Measurements from ENCODE around the gene SSBP3.
A peak's percentile ranks its signal among the peaks of the same experiment; 100 is the strongest.

SSBP3 gene

DNA sequence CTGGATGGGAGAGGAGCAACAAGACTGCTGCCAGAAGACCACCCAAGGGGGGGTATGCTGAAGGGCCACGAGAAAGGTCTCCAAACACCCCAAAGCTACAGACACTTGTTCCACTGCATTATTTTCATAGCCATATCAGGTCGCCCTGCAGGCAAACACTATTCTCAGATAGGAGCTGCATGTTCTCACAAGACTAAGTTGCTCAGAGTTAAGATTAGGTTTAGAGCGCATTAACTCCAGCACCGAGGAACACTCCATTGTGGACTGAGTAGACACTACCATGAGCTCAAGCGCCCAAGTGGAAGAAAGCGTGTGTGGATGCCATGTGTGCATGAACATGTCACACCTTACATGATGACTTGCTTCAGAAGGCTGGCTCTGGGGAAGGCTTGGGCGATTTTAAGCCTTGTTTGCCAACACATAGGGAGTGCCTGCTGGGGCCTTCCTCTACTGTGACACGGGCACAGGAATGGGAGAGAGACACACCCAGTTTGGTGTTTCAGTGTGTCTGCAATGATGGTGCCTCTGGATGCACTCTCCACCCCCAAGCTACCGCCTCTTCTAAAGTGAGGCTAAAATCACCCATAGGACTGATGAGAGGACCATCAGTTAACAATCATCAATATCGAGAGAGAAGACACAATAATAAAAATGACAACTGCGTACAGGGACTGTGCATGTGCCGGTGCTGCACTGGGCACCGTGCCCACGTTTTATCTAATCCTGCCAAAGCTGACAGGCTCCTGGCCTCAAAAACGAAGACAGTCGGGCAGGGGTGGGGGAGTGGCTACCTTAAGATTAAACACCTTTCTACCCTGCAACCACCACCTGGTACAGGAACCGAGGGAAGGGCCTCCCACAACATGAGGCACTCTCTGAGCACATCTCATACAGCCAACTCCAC is 34.9 kb downstream of the SSBP3 start:
- no peak for DNase-seq (ENCODE audit: low spot score)

DNA sequence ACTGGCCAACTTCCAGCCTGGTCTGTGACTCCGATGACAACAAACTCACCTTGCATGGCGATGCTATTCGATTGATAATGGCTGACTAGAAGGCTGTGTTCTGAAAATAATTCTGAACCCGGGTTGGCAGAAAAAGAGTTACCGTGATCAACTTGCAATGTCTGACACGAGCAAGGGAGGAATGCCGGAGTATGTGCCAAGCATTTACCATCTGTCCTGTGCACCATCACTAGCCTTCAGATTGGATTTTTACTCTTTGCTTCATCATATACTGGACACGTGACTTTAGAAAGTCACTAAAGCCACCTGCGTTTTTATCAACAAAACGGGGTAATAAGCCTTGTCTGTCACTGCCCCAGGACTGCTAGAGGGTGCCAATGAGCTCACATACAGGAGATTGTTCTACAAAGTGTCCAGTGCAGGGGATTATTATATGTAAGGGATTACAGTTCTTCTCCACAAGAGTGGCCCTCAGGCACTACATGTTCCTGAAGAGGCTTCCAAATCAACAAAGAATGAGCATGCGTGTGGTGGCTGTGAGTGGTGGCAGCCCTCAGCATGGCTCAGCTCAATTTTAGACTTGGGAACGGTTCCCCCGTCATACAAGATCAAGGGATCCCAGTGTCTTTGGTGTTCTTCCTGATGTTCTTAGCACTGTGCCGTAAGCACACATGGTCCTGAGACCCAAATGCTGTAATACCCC is 35.8 kb downstream of the SSBP3 start:
- DNase-seq (ENCODE audit: low spot score), result no peak

DNA sequence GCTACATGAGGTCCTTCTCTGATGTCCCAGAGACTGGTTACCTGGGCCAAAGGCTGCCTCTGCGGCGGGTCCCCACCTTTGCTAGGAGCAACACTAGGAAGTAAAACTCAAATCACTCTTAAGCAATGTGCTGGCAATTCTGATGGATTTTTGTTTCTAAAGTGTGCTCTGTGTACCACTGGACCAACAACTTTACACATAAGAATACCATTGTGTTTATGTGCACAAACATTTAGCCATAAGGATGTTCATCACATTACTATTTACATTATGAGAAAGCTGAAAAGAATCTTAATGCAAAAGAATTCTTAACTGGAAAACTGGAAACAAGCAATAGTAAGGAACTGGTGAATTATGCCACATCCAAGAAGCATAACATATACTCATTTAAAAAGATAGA is 38.6 kb downstream of the SSBP3 start:
- no peak for DNase-seq (ENCODE audit: low spot score)

DNA sequence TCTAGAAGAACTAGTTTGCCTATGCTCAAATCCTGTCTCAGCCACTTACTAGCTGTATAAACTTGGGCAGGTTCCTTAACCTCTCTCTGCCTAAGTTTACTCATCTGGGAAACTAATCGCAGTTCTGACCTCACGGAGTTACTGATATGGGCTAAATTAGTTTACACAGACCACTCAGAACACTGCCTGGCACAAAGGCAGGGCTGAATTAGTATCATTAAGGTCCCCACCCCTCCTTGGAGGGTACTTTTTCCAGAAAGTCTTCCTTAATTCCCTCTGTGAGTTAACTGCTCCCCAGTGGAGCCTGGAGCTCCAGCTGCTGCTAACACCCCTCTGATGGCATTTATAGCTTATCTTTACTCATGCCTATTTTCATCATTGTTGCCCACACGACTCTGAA is 40.3 kb downstream of the SSBP3 start:
- DNase-seq (ENCODE audit: low spot score), result no peak

DNA sequence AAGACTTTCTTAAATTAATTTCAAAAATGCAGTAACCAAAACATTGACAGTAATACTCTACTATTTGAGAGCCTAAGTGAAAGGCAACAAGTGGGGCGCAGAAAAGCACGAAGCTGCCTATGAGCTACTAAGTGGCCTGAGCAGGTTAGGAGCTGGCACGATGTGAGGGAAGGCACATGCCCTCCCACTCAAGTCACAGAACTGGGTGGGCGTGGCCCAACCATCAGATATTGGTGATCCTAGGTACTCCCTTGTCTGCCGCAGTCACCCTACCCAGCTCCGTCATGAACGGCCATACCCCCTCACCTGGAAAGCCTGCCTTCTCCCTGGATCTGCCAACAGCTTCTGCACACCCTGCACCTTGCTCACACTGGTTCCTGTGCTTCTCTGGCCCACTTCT is 40.8 kb downstream of the SSBP3 start:
- no peak for DNase-seq (ENCODE audit: low spot score)

DNA sequence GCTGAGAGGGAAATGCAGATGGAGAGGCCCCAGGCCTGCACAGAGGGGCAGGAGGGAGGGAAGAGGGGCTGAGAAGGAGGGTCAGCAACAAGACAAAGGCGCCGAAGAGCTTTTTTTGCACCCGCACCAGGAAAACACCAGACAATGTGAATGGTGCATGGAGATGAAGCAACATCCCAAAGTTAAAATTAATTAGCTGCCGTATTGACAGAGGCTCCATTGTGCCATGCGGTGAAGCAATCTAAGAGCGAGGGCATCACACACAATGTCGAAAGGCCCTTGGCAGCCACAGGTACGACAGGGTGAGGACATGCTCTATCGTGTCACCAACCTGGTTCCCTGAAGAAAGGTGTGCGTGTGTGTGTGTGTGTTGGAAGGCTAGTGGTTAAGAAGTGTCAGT is 41.2 kb downstream of the SSBP3 start:
- peak; percentile 31 for DNase-seq (ENCODE audit: low spot score)

DNA sequence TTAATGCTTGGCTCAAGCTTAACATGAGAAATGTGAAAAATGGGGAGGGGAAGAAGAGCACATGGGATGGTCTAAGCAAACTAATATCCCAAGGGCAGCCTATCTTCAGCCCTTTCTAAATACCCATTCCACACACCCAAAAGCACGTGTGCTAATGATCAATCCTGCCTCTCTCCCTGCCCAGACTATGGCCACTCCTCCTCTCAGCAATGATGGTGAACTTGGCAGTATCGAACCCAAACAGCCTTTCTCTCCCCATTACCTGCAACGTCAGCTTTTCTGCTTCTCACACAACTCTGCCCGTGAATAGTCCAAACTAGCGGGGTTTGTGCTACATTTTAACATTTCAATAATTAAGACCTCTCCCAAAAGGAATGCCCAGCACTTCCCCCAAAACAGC is 41.6 kb downstream of the SSBP3 start:
- DNase-seq (ENCODE audit: low spot score), result no peak

DNA sequence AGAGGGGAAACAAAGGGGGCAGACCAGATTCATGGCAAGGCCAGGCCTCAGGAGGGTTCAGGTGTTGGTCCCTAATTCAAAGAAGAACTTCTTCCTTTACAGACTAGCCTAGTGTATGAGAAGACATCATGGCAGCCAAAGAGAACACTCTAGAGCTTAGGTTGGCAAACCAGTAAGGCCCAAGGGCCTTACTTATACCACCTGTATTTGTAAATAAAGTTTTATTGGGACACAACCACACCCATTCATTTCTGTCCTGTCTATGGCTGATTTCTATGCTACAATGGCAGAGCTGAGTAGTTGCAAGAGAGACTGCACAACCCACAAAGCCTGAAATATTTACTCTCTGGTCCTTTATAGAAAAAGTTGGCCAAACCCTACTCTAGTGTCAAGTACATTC is 42.3 kb downstream of the SSBP3 start:
- DNase-seq (ENCODE audit: low spot score), result no peak

DNA sequence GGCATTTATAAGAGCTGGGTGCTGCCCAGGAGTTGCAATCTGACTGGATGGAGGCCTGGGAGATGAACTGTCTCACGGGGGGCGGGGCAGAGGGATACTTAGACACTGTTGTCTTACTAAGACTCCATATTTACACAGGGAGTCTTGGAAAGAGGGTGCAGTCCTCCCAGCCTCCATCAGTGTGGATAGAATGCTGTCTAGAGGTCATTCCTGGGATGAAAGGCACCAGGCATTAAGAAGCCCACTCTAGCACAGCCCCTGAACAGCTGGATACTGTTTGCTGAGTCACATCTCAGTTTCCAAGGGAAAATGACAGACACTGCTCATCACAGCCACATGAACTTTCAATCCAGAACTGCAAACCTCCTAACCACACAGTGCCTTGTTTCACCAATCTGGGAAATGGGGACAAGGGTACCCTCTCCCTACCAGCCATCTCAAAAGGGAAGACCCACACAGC is 43.3 kb downstream of the SSBP3 start:
- DNase-seq (ENCODE audit: low spot score), result no peak

DNA sequence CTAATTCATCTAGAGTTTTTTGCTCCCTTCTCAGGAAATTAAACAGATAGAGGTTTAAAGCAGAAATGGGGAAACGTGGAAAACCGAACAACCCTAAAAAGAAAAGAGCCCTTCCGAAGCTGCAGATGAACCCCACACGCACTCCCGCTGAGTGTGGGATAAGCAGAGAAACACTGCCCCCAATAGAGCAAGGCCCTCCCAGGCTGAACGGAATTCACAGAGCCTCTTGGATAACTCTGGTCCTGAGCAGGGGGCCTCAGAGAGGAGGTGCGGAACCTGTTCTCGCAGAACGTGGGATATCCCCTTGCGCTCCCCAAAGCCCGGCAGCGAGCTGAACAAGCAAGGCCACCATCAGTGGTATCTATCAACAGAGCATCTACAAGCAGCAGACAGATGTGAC is 44.9 kb downstream of the SSBP3 start:
- DNase-seq (ENCODE audit: low spot score), result peak; percentile 59

DNA sequence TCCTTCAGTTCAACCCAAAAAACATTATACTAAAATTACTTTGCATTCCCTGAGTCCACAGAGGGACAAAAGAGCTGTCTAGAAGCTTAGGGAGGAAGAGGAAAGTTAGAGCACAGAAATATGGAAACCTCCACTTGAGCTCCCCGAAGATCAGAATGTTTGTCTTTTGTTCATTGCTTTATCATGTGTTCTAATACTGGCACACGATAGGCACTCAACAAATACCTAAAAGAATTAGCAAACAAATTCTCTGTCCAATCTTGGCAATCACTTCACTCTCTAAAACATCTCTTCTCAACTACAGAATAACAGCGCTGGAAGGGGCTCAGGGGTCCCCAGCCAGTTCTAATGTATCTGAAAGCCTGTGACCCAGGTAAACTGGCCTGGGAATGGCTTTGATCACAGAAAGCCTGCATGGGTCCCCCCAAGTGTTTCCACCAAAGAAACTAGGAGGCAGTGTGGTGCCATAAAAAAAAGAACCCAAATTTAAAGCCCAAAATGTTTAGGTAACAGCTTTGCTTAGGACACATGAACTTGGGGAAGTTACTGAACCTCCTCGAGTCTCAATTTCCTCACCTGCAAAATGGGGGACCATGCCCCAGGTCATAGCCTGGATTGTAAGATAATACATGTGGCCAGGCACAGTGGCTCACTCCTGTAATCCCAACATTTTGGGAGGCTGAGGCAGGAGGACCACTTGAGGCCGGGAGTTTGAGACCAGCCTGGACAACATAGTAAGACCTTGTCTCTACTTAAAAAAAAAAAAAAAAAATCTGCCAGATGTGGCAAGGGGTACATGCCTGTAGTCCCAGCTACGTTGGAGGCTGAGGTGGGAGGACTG is 45.8 kb downstream of the SSBP3 start:
- no peak for DNase-seq (ENCODE audit: low spot score)

DNA sequence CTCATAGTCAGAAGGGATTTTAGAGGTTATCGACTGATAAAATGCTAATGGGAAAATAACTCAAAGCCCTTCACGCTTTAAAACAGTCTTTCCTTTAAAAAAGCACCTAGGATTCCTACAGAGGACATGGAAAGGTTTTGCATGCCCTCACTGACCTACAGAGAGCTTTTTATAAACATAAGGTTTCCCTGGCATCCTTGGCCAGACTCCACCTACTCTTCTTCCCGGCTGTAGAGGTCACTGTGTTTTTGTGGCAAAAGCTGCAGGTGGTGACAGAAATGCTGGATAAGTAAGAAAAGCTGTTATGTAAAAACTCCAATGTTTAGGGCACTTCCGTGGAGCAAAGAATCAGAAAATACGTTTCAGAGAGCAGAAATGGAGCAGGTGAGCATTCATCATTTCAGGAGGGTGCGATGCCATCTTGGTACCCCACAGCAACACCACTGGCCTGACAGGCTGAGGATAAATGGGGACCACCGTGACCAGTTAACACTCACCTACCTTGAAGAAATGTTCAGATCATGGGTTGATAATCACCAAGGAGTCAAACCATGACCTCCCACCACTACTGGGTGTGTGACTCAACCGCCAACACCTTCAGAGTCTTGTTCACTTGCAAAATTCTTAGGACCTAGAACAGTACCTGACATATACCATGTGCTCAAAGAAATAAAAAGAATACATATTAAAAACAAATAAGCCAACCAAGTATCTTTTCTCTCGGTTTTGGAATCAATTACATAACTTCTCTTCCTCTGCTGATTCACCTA is 46.6 kb downstream of the SSBP3 start:
- DNase-seq (ENCODE audit: low spot score), result no peak

DNA sequence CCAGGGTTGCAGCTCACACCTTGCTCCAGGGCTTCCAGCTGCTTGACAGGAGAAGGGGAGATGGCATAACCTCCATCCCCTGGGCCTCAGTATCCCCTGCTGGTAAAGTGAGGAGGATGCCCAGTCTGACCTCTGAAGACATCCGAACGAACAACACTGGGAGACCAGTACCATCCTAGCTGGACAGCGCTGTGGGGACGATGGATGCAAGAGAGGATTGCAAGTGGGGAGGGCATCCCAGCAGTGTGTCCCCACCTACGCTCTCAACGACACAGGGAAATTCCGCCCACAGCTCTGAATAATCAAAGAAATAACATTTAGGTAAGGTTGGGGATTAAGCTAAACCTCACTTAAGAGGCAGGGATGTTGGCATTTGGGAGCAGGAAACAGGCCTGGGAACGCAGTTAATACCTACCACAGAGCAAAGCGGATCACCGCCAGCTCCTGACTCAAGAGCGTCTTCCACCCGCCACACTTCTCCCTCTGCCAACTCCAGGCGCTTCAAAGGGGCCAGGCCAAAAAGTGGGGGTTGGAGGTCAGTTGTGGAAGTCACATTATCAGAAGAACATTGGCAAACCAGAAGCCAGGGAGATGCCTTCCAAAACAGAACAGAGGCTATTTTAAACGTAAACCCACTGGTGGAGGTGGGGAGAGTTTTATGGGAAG is 47.6 kb downstream of the SSBP3 start:
- no peak for DNase-seq (ENCODE audit: low spot score)

DNA sequence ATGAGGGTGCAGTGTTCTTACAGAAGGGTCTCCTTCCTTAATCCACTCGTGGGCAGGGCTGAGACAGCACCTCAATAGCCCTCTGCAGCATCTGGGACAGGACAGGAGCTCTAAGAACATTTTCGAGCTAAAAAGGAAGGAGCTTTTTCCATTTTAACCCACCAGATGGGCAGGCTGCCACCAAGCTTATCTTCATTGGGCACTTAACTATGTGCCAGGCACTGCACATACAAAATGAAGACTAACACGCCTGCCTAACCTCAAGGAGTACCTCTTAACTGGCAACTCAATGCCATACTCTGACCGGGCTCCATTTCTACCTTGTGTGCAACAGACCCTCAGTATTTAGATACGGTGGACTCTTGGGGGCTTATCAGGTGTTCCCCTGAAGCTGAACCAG is 48.2 kb downstream of the SSBP3 start:
- no peak for DNase-seq (ENCODE audit: low spot score)

DNA sequence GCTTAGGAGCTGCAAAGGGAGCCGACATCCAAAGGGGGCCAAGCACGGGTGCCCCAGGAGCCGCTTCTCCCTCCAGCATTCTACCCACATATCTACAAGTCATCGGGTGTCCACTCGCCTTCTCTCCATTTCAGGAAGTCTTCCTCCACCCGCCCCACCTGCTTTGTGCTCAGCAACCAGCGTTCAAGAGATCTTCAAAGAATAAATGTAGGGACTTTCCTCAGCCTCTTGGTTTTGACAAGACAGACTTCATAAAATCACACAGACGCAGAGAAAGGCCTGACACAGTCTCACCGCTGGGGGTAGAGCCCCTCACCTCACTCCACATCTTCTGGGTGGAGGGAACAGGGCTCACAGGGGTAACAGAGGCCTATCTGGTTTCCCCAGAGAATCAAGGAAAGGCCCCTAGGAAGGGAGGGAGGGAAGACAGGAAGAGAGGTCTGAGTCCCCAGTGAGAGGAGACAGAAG is 49.5 kb downstream of the SSBP3 start:
- no peak for DNase-seq (ENCODE audit: low spot score)

DNA sequence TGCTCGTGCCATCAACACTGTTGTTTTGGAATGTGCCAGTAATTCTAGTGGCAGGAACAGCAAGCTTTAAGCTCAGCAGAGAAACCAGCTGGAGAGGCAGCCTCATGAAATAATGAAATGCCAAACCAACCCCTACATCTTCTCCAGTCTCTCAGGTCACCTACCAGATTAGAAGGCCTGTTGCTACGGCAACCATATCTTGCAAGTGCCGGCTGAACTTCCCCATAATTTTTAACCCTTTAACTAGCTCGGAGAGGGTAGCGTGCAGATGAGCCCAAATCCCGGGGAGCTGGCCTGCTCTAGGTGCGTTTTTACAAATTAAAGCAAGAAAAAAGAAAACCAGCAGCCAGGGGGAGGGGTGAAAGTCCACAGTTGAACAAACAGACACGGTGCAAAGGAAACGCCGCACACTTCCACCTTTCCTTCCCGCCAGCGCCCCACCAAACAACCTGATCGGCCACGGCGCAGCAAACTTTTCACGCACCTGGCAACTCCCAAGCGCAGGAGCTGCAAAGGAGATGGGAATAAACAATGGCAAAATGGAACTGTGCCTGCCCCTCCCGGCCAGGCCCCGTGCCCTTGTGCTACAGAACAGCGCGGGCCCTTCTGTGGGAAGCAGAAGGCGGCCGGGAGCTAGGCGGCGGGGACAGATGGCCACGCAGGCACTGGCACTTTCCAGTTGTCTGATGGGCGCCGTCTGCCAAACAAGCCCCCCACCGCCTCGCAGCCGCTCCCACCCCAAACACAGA is 50.1 kb downstream of the SSBP3 start:
- DNase-seq (ENCODE audit: low spot score), result no peak

DNA sequence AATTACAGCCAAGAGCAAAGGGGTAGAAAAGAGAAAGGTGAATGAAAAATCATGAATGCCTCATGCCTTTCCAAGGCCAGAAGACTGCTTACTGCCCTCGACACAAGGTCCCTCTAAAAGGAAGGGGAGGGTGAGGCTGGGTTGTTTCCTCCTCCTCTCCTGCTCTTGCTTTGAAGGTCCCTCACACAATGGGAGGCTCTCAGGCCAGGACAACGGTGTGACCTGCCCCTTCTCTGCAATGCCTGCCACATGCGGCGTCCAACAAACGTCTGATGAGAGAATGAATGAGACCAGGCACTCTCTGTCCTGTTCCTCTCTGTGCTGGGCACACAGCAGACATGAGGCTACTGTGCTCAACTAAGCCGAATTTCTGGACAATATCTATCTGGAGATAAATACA is 51.3 kb downstream of the SSBP3 start:
- DNase-seq (ENCODE audit: low spot score), result no peak

DNA sequence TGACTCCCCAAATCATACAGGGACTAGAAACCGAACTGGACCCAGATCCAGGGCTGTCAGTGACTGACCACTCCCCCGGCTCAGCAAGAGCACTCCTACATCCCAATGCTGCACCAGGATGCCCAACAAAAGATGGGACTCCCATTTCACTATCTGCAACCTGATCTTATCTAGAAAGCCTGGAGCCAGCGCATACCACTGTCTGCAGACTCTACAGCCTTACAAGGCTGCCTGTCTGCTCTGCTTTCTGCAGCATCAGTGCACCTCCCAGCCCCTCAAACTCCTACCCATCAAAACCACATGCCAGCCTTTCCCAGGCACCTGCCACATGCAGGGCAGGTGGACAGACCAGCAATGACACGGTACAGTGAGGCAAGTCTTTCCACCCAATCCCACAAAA is 52.2 kb downstream of the SSBP3 start:
- DNase-seq (ENCODE audit: low spot score), result no peak

DNA sequence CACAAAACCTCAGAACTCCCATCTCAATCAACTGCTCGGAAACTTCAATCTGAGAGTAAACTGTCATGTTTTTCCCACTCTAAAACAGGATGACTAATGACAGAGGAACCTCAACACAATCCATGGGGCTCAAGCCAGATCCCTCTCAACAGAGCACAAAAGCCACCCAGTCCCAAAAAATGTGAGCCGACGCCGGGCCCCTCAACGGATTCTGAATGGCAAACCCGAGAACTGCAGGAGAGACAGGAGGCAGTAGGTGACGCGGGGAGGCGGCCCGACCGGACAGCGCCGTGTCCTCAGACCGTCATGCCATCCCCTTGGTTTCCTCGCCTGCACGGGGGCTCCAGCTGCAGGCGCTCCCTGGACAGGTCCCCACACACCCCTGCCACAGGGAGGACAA is 53.4 kb downstream of the SSBP3 start:
- no peak for DNase-seq (ENCODE audit: low spot score)

DNA sequence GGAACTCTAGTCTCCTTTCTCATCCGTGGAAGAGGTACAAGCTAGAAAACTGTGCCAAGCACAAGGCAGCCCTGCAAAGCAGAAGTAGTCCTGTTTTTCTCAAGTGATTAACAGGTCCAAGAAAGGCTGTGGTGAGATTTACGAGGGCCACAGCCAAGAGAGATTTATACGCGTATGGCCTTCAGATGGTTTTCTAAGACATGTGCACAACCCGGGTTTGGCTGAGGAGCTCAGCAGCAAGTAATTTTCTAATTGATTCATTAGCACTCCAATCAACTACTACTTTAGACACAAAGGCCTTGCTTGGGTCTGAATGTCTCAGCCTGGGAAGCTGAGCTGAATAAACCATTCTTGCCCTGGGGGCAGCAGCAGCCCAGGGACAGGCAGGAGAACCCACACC is 55.8 kb downstream of the SSBP3 start:
- no peak for DNase-seq (ENCODE audit: low spot score)

DNA sequence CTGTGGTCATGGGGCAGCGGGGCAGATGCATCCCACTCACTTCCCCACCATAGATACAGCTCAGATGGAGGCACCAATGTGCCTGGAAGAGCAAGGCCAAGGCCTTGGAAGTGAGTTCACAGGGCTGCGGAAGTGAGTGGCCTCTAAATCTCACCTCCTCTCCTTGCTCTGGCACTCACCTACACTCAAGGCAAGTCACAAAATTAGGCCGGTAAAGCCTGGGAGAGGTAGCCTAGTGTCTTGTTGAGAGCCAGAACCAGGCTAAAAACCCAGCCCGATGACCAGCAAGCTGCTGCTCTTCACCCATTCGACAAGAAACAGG is 57.5 kb downstream of the SSBP3 start:
- no peak for DNase-seq (ENCODE audit: low spot score)

All from globus pallidus (tissue), 1 donor.